CD4-positive, alpha-beta T cell treated with Interleukin-17A for 4 hours (primary cell): Measurements from ENCODE around the gene IL11RA.
A peak's percentile ranks its signal among the peaks of the same experiment; 100 is the strongest.
"Not testable (repeated sequence)": the region's sequence is repeated elsewhere in the genome, so short reads cannot be mapped to it uniquely, and the experiment has no call there.

ENCODE experiments used
- DNase-seq: peaks from one replicate; pipeline ENCODE4 v3.0.0-alpha.2; 2020; ENCODE audit warnings: mixed read lengths

The IL11RA gene

DNA sequence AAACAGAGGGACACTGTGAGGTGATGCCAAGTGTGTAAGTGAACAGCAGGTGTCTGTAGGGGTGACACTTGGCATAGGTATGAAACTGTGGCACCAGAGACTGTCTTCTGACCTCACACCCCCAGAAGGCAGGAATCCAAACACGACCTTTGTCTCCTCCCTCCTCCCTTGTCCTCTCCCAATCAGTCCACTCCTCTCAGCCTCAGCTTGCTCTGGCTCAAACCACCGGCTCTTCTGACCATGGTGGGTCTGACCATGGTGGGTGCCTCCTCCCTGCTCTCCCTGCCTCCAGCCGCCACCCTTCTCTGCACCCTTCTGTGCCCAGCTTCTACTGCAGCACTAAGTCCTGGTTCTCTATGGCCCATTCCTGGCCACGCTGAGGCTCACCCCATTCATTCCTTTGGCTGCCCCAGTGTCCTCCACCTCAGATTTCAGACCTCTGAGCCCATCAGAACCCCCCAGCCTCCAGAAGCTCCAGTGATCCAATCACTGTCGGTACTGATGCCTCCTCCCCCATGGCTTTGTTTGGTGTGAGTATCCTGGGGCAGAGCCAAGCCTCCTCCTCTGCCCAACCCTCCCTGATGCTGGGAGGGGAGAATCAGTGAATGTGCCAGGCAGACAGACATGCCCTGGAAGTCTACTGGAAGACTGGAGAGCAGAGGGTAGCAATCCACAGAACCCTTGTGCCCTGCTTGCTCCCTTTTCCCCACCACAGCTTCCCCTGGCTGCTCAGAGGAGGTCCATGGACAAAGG, 21.4 kb upstream of the IL11RA start:
- DNase-seq: no peak

- no peak for DNase-seq
Measured at GRCh38 chr9:34633166-34633565, 18.8 kb upstream of the IL11RA start.

DNA sequence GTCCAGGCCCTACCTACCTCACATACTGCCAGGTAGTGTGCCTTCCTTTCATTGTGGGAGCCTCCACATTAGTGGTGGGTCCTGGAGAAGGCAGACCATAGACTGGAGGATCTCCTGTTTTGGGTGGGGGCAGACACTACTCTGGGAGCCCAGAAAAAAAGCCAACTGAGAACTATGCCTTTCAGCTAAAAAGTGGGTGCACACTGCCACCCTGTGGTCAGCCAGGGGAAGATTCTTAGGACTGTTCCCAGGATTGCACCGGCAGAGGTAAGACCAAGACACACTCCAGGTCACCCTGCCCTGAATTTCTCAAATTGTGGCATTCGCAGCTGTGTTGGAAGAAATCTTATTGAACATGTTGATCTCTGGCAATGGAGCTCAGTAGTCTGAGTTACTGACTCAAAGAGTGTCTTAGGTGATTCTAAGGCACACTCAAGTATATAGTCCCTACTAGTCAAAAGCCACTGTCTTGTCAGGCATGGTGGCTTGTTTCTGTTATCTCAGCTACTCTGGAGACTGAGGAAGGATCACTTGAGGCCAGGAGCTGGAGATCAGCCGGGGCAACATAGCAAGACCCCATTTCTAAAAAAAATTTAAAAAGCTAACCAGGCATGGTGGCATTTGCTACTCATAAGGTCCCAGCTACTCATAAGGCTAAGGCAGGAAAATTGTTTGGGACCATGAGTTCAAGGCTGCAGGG, 18.0 kb upstream of the IL11RA start:
- DNase-seq: peak; percentile 85

GRCh38 chr9:34634551-34635248, 17.3 kb upstream of the IL11RA start:
- no peak for DNase-seq

GRCh38 chr9:34635556-34635955, 16.4 kb upstream of the IL11RA start:
- DNase-seq: no peak

DNA sequence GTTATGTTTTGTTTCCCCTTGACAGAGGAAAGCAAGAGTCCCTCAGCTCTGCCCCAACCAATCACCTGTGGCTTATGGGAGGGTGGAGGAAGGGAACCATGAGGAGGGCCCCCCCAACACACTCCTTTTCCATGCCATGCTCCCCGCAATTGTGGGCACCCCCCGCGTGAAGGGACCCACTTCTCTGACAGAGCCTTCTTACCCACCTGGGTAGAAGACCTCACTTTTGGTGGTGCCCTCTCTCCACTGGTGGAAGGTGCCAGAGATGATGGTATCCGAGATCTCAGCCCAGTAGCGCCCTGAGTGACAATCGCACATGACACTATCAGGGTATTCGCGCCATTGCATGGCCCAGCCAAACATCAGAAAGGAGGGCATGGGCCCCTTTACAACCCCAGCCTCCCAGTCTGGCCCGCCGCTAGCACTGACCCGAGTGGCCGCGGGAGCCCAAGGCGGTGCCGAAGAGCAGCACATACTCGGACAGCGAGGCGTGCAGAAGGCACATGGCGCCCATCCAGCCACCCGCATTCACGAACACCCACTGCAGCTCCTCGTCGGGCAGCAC, 15.1 kb upstream of the IL11RA start:
- DNase-seq: no peak

GRCh38 chr9:34637356-34638137, 14.4 kb upstream of the IL11RA start, which contains the start of gene SIGMAR1:
Gene SIGMAR1, minus strand, starts transcription at chr9:34637787. Its CDS starts 90 bp downstream, at chr9:34637697.
- peak; percentile 96 for DNase-seq

GRCh38 chr9:34638138-34638445, 13.9 kb upstream of the IL11RA start:
- DNase-seq: no peak

GRCh38 chr9:34639322-34639721, 12.7 kb upstream of the IL11RA start:
- not testable (repeated sequence) for DNase-seq

GRCh38 chr9:34642679-34643078, 9.3 kb upstream of the IL11RA start:
- no peak for DNase-seq

DNA sequence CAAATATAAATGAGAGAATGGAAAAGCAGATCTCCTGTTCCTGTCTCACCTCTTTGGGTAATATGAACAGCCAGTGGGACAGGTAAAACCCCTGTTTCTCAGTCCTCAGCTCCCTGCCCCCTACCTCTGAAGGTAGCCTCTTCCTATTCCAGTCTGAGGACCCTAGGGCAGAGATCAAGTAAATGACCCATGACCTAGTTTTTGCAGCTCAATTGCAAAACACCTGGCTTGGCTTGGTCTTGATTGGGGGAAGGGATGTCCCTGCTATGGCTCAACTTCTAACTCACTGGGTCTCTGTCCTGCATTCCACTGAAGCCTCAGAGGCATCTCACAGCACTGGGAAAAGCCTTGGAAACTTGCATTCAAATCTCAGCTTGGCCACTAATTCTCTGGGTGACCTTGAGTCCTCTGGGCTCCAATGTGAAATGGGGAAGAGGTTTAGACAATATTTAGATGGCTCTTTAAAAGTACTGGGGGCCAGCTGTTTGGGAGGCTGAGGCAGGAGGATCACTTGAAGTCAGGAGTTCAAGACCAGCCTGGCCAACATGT, 7.1 kb upstream of the IL11RA start:
- no peak for DNase-seq

DNA sequence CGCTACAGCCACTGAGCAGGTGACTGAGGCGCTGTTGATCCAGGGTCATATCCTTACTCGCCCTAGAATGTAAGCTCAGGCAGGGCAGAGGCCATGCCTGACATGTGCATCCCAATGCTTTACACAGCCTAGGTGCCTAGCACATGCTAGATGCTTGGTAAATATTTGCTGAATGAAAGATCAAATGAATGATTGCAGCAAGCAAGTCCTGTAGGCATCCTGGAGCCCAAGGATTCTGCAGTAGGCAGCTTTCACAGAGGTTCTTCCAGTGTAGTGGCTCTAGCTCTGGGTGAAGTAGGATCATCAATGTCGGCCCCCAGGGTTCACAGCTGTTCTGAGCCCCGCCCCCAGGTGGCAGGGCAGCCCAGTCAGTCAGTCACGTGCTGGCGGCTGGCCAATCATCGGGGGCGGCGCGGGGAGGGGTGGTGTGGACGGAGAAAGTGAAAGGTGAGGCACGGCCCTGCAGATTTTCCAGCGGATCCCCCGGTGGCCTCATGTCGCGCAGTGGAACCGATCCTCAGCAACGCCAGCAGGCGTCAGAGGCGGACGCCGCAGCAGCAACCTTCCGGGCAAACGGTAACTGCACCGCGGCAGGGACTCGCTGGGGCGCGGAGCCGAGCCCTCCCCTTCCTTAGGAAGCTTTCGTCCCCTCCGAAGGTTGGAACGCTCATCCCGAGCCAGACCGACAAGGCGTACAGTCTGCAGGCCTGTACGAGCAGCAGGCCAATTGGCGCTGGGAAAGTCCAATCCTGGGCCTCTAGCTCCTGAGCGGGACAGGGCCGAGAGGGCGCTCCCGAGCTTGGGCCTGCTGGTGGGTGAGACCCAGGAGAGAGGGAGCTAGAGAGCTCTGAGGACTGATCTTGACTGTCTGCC, 5.5 kb upstream of the IL11RA start, which contains the start of gene GALT:
GALT (plus strand) TSS at position 465 of the 873 bp plus-strand sequence; CDS start at position 495, 30 bp downstream.
- peak; percentile 99 for DNase-seq

DNA sequence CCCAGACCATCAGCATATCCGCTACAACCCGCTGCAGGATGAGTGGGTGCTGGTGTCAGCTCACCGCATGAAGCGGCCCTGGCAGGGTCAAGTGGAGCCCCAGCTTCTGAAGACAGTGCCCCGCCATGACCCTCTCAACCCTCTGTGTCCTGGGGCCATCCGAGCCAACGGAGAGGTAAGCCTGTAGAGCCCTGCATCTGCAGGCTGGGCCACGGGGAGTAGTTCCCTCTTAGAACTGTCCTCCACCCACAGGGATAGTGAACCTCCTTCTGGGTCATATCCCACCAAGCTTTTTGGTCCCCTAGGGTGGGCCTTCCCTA, 4.9 kb upstream of the IL11RA start:
- DNase-seq: no peak

DNA sequence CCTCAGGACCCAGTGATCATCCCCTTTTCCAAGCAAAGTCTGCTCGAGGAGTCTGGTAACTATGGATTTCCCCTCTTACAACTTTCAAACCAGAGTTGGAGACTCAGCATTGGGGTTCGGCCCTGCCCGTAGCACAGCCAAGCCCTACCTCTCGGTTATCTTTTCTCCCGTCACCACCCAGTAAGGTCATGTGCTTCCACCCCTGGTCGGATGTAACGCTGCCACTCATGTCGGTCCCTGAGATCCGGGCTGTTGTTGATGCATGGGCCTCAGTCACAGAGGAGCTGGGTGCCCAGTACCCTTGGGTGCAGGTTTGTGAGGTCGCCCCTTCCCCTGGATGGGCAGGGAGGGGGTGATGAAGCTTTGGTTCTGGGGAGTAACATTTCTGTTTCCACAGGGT, 4.3 kb upstream of the IL11RA start:
- peak; percentile 29 for DNase-seq

GRCh38 chr9:34648673-34649072, 3.3 kb upstream of the IL11RA start:
- no peak for DNase-seq

DNA sequence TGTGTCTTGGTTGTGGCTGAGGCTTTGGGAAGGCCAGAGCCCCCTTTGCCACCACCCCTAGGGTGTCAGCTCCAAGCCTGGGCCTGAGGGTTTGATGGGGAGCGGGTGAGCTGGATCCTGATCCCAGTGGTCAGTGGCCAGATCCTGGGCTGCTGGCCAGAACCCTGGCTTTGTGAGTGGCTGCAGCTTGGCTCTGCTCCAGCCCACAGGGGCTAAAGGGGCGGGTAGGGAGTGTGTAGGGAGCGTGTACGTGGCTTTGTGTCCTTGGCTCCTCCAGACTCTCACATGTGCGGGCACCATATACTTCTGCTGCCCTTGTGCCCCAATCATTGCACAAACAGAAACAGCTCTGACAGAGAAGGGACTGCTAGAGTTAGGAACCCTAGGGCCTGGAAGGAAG, 1.2 kb upstream of the IL11RA start:
- DNase-seq: no peak

GRCh38 chr9:34651321-34651720, 664 bp upstream of the IL11RA start:
- no peak for DNase-seq

GRCh38 chr9:34652602-34653000, 616 bp downstream of the IL11RA start:
- no peak for DNase-seq

GRCh38 chr9:34653151-34654072, 1.4 kb downstream of the IL11RA start:
- DNase-seq: no peak

DNA sequence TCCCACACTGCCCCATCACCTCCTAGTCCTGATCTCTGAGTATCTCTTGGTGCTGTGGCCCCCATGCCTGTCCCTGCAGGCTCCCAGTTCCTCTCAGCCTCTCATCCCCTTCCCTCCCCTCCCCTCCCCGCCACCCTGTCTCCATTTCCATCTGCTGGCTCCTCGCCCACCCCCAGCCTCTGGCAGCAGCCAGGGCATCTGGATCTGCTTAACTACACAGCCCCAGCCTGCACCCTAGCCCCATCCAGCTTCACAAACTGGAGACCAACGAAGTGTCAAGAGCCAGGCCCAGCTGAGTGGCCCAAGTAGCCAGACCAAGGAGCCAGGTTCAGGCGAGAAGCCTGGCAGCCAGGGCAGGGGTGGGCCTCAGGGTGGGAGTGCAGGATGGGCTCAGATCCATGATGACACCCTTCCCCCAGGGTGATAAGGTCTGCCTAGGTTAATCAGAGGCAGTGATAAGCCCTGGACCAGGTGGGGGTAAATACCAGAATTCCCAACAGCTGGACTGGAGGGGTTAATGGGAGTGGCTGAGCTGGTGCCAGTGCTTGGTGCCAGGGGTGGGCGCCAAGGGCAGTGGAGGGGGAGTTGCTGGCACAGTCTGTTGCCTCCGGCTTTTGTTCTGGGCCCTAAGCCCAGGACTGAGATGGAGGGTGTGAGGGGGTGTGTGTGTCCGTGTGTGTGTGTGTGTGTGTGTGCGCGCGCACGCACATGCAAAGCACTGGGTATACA, 2.5 kb downstream of the IL11RA start:
- no peak for DNase-seq
